Inflammatory macrophage treated with lipopolysaccharide for 1 hour (primary cell): Measurements from ENCODE around the gene FLT3LG.
A peak's percentile ranks its signal among the peaks of the same experiment; 100 is the strongest.

Source experiments
- DNase-seq, 2 donors: peaks; one replicate each; pipeline ENCODE4 v3.0.0-alpha.2; 2020 to 2022

FLT3LG gene

DNA sequence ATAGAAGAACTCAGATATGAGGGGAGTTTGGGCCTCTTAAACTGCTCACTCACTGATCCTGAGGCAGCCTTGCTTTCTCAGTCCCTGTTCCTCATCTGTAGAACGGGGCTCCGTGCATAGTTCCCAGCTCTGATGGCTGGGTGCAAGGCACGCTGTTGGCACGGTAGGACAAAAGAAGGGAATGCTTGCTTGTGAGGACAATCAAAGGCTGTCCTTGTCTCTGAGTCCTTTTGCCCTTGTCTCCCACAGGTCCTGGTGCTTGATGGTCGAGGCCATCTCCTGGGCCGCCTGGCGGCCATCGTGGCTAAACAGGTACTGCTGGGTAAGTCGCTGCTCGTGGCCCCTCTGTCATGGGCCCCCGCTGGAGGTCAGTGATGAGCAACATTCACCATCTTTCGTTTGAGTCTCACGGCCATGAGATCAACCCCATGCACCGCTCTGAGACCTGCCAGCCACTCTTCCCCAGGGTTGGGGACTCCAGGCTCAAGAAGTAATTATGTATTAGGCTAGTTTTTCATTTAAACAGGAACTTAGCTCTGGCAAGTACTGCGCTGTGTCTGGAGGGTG, 15.7 kb downstream of the FLT3LG start:
- no peak for DNase-seq

DNA sequence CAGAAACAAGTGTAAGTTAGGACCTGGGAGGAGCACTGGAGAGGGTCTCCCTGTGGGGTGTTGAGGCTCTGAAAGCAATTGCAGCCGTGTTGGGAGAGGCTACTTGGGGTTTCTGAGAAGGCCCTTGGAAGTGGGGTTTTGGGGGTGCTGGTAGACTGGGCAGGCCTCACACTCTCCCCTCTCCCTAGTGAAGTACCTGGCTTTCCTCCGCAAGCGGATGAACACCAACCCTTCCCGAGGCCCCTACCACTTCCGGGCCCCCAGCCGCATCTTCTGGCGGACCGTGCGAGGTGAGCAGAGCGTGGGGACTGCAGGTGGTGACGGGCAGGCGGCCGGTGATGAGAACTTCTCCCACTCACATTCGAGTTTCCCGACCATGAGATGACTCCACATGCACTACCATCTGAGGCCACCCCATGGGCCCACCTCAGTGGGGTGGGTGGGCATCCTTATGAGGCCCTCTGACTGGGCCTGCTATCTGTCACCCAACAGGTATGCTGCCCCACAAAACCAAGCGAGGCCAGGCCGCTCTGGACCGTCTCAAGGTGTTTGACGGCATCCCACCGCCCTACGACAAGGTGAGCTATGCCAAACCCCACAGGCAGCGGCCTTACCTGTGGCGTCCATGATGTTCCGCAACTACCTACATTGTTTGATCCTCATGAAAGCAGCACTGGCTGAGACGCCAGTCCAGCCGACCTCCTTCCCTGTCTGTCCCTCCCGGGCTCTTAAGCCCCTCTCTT, 16.4 kb downstream of the FLT3LG start:
- DNase-seq = no peak

DNA sequence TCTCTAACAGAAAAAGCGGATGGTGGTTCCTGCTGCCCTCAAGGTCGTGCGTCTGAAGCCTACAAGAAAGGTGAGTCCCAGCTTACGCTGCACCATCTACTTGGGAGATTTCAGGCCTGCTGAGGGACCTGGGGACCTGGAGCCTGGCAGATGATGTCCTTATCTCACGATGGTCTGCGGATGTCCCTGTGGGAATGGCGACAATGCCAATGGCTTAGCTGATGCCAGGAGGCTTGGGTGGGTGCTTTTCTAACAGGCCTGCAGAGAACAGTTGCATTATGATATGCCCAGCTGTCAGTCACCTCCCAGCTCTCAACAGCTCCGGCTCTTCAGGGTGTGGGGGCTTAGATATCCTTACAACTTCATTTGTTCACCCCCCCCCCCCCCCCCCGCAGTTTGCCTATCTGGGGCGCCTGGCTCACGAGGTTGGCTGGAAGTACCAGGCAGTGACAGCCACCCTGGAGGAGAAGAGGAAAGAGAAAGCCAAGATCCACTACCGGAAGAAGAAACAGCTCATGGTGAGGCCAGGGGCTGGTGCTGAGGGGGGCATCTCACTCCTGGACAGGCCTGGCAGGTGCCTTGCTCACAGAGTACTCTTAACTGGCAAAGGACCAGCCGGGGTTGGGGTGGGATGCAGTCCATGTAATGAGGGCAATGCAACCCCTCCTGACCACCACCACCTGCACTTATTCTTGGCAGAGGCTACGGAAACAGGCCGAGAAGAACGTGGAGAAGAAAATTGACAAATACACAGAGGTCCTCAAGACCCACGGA, 17.2 kb downstream of the FLT3LG start:
- DNase-seq = no peak

DNA sequence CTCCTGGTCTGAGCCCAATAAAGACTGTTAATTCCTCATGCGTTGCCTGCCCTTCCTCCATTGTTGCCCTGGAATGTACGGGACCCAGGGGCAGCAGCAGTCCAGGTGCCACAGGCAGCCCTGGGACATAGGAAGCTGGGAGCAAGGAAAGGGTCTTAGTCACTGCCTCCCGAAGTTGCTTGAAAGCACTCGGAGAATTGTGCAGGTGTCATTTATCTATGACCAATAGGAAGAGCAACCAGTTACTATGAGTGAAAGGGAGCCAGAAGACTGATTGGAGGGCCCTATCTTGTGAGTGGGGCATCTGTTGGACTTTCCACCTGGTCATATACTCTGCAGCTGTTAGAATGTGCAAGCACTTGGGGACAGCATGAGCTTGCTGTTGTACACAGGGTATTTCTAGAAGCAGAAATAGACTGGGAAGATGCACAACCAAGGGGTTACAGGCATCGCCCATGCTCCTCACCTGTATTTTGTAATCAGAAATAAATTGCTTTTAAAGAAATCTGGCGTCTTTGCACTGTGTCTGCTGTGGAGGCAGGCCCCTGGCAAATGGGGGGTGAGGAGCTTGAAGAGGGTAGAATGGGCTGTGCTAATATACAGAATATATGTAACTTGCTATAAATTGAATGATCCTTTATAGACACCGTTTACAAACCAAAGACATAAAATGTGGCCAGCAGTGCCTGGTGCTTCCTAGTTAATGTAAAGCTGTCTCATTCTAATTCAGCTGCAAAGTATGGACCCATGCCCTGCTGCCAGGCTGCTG, 18.0 kb downstream of the FLT3LG start:
- no peak for DNase-seq

DNA sequence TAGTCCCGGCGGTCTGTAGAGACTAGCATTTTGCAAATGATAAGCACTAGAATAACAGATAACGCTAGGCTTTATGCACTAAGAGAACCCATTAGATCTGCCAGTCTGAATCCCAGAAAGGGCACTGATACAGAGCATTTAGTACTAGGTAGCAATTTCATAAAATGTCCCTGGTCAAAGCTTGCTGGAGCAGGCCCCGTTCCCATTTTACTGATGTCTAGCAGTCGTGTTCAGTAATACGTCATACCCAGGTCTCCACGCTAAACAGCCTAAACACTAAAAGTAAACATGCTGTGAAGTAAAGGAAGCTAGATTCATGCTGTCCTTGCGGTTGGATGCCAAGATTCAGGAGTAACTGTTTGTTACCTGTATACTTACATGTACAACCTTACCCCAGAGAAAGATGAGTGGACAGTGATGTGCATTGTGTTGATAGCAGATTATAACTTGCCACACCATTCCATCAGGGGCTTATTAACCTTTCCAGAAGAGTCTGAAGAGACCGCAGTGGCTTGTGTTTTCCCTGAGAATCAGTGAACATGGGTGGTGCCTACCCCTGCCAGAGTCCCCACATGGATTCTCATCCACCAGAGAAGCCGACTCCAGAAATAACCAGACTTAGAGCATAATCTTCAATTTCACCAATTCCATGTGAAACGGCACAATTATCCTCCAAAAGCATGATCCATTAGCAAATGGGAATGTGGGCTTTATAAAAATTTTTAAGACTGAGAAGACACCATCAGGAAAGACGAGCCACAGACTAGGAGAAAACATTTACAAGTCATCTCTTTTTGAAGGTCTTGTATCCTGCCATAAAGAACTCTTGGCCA, 18.8 kb downstream of the FLT3LG start:
- no peak for DNase-seq

DNA sequence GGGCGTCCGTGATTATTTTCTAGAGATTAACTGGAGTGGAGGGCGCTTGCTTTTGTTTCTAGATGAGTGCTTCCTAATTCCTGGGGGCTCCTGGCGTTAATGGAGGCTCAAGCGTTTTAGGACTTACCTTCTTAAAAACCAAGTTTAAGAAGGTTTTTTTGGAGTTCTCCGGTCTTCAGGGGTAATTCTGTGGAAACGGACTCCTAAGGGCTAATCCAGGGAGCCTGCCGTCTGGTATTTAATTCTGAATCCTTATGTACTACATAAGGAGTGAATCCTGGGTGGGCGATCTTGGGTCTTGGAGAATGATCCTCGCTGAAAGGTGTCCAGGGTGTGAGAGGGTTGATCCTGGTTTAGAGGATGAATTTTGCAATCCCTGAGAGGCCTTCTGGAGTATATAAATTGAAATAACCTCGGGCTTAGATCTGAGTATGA, 22.6 kb downstream of the FLT3LG start:
- no peak for DNase-seq

DNA sequence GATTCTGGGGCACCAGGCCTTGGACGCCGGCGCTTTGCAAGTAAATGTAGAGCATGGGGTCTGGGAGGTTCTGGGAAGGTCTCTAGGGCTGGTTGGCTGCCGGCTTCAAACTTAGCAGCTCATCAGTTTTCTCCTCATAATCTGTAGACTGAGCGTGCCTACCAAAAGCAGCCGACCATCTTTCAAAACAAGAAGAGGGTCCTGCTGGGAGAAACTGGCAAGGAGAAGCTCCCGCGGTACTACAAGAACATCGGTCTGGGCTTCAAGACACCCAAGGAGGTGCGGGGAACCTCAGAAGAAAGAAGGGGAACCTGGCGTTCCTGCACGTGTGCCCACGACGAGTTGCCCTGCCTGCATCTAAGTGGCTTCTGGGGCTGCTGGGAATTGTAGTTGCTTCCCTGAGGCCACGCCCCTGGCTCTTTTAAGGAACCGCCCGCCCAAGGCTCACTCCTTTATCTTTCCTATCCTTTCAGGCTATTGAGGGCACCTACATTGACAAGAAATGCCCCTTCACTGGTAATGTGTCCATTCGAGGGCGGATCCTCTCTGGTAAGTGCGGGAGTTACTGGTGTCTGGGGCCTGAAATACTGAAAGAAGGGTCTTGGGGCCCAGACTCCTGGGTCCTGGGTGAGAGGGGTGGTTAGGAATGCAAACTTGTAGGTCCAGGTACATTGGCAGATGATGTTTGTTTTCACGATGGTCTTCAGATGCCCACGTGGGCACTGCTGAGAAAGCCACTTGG, 23.2 kb downstream of the FLT3LG start:
- peak; percentile 87 to 90 for DNase-seq

DNA sequence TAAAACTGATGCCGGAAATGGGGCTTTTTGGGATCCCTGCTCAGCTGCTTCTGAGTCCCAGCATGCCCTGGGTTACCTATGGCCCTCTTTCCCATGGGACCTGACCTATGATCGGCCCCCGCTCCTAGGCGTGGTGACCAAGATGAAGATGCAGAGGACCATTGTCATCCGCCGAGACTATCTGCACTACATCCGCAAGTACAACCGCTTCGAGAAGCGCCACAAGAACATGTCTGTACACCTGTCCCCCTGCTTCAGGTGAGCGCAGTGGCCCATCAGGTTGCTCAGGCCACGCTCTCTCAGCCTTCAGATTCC, 23.7 kb downstream of the FLT3LG start:
- no peak for DNase-seq

DNA sequence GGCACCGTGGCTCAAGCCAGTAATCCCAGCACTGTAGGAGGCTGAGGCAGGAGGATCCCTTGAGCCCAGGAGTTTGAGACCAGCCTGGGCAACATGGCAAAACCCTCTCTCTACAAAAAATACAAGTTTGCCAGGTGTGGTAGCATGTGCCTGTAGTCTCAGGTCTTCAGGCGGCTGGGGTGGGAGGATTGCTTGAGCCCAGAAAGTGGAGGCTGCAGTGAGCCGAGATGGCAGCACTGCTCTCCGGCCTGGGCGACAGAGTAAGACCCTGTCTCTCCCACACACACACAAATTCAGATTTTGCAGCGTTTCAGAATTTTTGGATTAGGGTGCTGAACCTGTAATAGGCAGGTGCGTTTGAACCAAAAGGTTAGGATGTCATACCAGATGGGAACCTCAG, 24.5 kb downstream of the FLT3LG start:
- no peak for DNase-seq

DNA sequence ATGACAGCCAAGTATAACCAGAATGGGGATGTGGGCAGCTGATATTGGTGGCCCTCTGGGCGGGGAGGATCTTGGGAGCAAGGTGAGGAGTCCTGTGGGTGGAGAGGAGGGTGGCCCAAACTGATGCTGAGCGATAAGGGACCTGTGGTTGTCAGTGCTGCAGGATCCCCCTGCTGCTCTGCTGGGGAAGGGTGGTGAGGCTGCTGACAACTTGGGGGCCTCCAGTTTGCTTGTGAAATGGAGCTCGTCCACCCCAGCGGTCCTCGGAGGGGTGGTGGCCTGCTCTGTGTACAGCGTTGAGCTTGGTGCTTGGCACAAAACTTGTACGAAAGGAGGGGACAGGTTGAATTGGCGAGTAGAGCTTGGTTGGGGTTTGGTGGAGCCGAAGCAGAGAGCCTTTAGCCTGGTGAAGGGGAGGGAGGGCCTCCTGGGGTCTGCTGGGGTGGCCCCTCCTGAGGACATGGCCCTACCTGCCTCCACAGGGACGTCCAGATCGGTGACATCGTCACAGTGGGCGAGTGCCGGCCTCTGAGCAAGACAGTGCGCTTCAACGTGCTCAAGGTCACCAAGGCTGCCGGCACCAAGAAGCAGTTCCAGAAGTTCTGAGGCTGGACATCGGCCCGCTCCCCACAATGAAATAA, 25.1 kb downstream of the FLT3LG start:
- DNase-seq = no peak

DNA sequence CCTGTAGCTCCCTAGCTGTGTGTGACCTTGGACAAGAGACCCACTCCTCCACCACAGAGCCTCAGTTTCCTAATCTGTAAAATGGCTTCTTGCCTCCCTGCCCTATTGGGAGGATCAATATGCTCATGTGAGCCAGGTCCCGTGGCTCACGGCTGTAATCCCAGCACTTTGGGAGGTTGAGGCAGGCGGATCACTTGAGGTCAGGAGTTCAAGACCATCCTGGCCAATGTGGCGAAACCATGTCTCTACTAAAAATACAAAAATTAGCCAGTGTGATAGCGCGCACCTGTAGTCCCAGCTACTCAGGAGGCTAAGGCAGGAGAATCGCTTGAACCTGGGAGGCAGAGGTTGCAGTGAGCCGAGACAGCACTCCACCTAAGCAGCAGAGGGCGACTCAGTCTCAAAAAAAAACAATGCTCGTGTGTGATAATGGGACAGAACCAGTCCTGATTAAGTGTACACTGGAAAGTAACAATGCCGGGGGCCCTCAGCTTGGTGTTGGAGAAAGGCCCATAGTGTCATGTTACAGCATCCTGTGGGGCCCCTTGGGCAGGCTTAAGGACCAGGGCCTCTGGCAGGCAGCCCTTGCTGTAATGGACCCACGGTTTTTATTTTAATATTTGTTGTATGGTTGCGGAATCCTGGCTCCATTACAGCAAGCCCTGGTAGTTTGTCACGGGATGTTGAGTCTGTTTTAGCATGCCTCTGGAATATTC, 29.0 kb downstream of the FLT3LG start:
- peak in 1 of 2 donors; percentile 35 for DNase-seq

DNA sequence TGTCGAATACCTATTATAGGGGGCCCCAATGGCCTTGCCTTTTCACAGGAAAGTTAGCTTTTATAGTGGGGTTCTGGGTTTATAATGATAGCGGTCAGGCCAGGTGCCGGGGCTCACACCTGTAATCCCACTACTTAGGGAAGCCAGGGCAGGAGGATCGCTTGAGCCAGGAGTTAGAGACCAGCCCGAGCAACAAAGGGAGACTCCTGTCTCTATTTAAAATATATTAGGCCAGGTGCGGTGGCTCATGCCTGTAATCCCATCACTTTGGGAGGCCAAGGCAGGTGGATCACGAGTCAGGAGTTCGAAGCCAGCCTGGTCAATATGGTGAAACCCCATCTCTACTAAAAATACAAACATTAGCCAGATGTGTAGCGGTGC, 29.6 kb downstream of the FLT3LG start:
- DNase-seq = no peak

DNA sequence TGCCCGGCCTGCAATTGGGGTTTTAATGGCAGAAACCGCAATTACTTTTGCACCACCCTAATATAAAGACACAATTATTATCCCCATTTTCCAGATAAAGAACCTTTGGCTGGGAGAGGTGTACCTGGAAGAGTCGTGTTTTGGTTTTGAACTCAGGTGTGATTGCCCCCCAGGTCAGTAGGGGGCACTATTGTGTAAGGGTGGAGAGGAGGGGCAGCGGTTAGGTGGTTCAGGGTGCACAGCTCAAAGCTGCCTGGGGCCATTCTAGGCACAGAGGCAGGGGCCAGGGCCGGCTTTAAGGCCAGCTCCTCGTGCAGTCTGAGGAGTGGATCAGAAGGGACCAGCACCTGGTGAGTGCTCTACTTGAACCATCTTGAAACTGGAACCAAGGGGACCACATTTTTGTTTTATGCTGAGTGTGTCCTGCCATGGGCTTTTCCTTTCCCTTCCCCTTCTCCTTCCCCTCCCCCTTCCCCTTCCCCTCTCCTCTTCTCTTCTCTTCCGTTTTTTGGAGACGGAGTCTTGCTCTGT, 32.6 kb downstream of the FLT3LG start:
- DNase-seq = peak; percentile 36 to 83

DNA sequence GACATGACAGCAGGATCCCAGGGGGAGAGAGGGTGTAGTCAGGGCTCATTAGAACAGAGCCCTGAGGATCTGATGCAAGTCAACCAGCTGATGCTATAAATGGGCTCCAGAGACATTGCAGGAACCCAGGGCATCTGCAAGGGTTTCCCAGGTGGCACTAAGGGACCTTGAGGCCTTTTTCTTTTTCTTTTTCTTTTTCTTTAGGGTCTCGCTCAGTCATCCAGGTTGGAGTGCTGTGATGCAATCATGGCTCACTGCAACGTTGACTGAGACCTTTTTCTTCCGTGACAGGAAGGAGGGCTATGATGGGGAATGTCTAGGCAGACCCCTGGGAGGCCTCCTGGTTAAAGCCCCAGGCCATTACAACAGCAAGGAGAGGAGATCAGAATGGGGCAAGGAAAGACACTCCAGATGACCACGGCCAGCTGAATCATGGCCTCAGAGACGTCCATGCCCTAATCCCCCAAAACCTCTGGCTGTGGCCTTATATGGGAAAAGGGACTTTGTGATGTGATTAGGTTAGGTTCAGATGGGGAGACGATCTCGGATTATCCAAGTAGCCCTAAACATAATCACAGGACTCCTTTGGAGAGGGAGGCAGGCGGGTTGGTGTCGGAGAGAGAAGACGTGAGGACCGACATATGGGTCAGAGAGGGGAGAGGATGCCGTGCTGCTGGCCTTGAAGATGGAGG, 33.9 kb downstream of the FLT3LG start:
- no peak for DNase-seq

DNA sequence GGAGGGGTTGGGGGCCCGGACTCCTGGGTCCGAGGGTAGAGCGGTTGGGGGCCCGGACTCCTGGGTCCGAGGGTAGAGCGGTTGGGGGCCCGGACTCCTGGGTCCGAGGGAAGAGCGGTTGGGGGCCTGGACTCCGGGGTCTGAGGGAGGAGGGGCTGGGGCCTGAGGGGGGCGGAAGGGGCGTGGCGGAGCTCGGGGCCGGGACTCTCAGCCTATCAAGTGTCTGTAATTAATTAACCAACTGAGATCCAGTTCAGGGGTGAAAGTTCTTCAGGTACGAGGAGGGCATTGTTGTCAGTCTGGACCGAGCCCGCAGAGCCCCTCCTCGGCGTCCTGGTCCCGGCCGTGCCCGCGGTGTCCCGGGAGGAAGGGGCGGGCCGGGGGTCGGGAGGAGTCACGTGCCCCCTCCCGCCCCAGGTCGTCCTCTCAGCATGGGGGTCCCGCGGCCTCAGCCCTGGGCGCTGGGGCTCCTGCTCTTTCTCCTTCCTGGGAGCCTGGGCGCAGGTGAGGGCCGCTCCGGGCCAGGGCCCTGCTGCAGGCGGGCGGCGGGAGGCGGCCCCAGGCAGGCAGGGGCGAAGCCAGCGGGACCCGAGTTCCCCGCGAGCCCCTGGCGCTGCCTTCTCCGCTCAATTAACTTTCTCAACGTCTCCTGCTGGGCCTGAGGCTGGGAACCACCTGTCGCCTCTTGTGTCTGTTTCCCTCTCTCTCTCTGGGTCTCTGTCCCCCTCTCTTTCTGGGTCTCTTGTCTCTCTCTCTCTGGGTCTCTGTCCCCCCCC, 39.1 kb downstream of the FLT3LG start:
- no peak for DNase-seq

DNA sequence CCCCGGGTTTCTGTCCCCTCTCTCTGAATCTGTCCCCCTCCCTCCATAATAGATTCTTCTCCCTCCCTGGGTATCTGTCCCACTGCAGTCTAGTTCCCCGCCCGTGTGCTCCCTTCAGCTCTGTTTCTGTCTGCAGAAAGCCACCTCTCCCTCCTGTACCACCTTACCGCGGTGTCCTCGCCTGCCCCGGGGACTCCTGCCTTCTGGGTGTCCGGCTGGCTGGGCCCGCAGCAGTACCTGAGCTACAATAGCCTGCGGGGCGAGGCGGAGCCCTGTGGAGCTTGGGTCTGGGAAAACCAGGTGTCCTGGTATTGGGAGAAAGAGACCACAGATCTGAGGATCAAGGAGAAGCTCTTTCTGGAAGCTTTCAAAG, 39.7 kb downstream of the FLT3LG start:
- DNase-seq = no peak

DNA sequence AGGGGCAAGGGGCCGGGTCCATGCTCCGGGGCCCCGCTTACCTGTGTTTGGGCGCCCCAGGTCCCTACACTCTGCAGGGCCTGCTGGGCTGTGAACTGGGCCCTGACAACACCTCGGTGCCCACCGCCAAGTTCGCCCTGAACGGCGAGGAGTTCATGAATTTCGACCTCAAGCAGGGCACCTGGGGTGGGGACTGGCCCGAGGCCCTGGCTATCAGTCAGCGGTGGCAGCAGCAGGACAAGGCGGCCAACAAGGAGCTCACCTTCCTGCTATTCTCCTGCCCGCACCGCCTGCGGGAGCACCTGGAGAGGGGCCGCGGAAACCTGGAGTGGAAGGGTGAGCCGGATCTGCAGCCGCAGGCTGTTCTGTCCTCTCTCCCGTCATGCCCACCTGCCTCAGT, 40.1 kb downstream of the FLT3LG start:
- DNase-seq = no peak

DNA sequence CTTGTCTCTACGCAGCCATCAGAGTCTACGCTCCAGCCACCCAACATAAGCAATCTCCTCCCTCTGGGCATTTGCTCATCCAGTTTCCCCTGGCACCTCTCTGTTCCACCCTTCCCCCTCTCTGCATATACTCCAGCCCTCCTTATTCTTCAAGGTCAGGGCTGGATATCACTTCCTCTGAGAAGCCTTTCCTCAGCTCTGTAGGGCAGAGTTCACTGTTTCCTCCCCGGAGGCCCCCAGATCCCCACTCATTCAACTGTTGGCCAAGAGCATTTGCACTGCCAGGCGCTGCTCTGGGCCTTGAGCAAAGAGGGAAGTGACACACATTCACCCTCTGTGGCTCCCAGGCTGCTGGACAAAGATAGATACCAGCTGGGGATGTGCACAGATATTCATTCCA, 41.8 kb downstream of the FLT3LG start:
- DNase-seq = peak; percentile 90 to 95

DNA sequence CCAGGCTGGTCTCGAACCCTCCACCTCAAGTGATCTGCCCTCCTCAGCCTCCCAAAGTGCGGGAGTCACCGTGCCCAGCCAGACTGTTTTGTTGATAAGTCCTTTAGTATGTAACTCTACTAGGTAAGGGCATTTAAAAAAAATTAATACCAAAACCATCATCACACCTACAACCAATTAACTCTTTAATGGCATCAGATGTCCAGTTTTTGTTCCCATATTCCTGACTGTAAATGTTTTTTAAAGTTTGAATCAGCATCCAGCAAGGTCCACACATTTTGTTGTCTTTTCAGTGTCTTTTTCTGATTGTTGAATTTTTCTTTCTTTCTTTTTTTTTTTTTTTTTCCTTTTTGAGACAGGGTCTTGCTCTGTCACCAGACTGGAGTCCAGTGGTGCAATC, 44.0 kb downstream of the FLT3LG start:
- no peak for DNase-seq
